Activated gamma-delta T cell treated with anti-CD3 and anti-CD28 coated beads, Interleukin-2, amount 50 U/mL, for 16 hours (primary cell): ENCODE data around the gene FRMD8.

Source experiments
- DNase-seq: peaks from one replicate; pipeline ENCODE4 v3.0.0-alpha.2; 2020; ENCODE audit warnings: low read depth

Gene FRMD8

DNA sequence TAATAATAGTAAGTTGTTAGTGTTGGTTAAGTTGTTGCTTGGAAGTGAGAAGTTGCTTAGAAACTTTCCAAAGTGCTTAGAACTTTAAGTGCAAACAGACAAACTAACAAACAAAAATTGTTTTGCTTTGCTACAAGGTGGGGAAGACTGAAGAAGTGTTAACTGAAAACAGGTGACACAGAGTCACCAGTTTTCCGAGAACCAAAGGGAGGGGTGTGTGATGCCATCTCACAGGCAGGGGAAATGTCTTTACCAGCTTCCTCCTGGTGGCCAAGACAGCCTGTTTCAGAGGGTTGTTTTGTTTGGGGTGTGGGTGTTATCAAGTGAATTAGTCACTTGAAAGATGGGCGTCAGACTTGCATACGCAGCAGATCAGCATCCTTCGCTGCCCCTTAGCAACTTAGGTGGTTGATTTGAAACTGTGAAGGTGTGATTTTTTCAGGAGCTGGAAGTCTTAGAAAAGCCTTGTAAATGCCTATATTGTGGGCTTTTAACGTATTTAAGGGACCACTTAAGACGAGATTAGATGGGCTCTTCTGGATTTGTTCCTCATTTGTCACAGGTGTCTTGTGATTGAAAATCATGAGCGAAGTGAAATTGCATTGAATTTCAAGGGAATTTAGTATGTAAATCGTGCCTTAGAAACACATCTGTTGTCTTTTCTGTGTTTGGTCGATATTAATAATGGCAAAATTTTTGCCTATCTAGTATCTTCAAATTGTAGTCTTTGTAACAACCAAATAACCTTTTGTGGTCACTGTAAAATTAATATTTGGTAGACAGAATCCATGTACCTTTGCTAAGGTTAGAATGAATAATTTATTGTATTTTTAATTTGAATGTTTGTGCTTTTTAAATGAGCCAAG, 38.9 kb downstream of the FRMD8 start:
- peak; percentile 78 for DNase-seq

DNA sequence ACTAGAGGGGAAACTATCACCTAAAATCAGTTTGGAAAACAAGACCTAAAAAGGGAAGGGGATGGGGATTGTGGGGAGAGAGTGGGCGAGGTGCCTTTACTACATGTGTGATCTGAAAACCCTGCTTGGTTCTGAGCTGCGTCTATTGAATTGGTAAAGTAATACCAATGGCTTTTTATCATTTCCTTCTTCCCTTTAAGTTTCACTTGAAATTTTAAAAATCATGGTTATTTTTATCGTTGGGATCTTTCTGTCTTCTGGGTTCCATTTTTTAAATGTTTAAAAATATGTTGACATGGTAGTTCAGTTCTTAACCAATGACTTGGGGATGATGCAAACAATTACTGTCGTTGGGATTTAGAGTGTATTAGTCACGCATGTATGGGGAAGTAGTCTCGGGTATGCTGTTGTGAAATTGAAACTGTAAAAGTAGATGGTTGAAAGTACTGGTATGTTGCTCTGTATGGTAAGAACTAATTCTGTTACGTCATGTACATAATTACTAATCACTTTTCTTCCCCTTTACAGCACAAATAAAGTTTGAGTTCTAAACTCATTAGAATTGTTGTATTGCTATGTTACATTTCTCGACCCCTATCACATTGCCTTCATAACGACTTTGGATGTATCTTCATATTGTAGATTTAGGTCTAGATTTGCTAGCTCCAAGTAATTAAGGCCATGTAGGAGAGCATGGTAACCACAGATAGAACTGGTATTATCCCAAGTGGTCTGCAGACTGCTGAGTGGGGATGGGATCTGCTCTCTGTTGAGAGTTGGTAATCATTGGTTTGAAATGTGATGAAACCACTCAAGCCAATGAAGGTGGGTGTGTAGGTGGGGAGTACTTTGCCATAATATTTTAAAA, 39.8 kb downstream of the FRMD8 start:
- no peak for DNase-seq

DNA sequence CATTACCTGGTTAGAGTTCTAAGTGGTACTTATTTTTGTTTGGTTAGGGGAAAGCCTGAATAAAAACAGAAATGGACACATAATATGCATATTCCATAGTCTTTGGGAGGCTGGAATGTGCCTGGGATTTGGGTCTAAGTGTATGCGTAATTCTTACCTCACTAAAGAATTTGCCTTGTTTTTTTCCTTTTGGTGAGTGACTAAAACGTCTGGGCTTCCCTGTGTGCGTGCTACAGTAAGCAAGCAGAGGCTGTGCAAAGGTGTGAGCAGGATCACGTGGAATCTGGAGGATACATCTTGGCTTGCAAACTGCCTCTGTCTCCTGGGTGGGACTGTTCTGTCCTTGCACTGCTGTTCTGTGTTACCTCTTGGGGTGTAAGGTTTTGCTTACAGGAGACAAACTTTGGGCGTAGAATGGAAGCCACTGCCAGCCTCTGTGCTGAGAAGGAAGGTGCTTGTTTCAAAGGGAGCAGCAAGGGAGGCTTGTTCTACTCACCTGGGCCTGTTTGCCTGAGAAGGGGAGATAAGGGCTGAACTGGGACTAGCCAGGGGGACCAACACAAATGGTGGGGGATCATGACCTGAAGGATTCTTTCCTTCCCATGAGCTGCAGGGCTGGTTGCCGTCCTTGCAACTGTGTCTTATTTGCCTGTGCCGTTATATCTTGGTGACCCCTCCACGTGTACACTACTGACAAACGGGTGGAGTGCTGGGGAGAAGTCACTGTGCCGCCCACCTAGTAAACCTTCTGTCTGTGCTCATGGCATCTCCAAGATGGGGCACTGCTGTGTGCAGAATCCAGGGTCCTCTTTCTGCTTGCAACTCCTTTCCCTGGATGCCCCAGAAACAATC, 40.6 kb downstream of the FRMD8 start:
- DNase-seq = no peak

DNA sequence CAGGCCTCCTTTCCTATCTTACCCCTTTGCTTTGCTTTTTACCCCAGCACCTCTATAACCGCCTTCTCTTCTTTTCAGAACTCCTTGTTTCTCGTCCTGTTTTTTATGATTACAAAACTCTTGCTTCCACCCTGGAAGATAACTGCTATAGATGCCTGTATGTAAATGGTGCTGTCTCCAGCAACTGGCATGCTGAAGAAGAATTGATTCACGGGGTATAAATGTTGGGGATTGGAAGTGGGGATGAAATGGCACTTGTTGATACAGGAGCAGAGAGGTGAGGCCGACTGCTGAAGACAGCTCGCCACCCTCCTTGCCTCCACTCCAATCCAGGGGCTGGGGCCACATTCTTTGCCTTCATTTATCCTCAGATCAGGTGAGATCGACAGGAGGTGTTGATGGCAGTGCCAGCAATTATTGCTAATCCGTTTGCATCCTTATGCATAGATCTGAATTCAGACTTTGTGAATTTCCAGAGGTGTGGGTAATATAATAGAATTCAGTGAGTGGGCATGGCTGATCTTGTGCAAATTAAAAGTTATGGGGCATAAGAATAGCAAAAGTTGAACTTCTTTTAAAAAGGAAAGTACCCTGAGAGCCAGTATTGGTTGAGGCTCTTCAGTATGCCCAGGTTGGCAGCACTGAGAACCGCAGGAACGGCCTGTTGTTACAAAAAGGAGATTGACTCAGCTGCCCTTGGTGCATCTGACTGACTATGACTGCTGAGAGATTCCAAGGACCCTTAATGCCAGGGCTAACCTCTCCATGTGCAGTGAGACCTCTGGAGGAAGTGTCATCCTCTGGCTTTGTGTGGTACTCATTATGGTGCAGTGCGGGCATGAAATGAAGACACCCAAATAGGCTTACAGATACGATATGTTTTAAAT, 41.5 kb downstream of the FRMD8 start:
- no peak for DNase-seq

DNA sequence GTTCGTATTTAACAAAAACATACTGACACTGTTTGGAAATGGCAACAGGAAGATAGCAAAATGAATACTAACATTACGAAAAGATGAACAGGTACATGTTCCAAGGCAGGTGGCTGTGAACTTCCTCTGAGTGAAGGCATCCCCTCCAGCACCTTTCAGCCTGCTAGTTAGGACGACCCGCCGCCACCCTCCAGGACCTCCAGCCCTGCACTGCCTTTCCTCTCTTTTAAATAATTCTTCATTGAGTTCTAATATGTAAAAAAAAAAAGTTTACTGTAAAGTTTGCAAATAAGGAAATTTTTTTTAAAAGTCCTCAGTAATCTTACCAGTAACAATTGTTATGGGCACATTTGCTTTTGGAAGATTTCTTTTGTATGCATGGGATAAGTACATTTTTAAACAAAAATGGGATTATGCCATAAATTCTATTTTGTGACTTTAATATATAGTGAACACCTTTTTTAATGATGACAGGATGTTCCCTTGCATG, 42.2 kb downstream of the FRMD8 start:
- no peak for DNase-seq

DNA sequence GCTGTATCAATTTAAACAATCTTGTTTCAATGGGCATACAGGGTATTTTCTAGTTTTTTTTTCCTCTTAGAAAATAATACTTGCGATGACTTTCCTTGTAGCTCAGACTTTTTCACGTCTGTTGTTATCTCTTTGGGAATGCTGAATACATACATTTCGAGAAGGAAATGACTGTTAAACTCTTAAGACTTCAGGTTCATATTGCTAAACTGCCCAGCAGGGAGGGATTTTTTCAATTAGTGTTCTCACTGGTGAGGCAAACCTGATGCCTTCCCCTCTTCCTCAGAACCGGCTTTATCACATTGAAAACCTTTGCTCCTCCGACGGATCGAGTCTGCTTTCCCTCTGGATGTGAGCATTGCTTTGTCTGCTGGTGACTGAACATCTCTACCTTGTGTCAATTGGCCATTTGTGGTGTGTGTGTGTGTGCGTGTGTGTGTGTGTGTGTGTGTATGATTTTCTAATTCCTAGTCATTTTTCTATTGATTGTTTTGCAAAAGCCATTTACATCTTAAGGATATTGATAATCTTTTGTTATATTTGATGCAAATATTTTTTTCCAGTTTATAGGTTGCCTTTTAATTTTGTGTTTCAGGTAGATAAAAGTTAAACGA, 42.7 kb downstream of the FRMD8 start:
- DNase-seq = no peak

DNA sequence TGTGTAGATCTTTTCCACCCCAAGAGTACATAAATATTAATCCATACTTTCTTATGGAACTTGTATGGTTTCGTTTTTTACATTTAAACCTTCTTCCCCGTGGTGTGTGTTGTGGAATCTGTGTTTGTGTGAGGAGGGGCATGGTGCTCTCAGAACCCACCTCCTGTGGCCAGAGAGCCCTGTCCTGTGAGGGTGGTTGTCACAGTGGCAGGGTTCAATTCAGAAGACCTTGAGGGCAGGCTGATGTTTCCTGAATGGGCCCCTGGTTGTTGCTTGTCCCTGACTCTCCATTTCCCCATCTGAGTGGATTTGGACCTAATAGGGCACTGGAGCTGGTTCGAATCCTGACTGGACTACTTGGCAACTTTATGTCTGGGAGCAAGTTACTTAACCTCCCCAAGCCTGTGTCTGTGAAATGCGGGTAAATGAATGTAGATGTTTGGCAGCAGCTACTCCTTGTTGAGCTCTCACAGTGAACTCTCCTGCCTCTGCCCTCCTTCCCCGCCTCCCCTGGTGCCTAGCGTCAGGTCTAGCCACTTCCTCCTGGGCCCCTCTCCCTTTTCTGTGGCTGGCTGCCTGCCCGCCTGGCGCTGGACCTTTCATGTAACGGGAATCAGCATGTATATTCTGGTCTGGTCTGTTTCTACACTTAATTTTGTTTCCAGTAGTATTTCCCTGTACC, 43.4 kb downstream of the FRMD8 start:
- no peak for DNase-seq

DNA sequence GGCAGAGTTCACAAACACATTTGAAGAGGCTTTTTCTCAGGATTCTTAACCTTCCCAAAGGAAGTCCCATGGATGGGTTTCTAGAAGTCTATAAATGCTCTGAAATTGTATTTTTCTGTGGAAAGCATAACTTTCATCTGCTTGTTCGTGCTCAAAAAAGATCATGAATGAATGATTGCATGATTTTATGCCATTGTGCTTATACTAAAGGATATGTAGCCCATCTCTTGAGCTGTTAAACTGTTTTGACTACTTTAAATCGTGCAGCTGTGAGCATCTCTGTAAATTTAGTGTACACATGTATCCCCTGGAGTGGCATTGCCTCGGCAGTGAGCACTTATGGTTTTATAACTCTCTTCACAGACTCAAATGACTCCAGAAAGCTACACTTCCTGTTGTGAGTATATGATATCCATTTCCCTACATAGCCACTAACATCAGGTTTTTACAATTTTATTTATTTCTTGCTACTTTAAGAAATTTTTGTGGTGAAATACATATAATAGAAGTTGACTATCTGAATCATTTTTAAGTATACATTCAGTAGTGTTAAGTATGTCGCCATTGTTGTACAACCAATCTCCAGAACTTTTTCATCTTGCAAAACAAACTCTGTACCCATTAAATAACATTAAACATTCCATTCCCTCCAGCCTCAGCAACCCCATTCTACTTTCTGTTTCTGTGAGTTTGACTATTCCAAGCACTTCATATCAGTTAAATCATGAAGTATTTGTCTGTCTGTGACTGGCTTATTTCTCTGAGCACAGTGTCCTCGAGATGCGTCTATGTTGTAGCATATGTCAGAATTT, 44.2 kb downstream of the FRMD8 start:
- DNase-seq = no peak

DNA sequence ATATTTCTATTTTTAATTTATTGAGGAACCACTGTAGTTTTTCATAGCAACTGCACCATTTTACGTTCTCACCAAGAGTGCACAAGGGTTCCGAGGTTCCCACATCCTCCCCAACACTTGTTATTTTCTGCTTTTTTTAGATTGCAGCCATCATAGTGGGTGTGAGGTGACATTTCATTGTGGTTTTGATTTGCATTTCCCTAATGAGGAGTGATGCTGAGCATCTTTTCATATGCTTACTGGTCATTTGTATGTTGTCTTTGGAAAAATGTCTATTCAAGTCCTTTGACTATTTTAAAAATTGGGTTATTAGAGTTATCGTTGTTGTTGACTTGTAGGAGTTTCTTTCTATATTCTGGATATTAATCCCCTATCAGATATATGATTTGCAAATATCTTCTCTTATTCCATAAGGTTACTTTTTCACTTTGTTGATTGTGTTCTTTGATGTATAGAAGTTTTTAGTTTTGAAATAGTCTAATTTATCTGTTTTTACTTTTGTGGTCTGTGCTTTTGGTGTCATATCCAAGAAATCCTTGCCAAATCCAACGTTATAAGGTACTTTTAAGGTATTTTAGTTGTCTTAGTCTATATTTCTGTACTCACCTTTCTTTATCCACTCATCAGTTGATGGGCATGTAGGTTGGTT, 45.1 kb downstream of the FRMD8 start:
- DNase-seq = no peak

DNA sequence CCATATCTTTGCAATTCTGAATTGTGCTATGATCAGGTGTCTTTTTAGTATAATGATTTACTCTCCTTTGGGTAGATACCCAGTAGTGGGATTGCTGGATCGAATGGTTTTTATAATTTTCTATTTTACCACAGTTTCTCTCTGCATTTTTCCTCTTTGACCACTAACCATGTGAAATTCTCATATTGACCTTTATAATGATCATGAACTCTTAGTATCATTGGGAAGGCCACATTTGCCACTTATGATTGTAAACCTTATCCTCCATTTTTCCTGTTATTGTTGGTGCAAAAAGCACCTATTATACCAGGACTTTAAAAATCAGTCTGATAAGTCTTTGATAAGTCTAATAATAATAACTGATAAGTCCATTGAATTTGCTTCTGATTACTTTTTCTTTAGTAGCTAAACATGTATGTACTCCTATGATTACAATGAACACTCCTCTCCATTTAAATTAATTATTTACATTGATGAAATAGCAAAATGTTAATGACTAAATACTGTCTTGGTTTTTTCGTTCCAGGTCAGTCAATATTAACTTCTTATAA, 45.7 kb downstream of the FRMD8 start:
- DNase-seq = no peak

DNA sequence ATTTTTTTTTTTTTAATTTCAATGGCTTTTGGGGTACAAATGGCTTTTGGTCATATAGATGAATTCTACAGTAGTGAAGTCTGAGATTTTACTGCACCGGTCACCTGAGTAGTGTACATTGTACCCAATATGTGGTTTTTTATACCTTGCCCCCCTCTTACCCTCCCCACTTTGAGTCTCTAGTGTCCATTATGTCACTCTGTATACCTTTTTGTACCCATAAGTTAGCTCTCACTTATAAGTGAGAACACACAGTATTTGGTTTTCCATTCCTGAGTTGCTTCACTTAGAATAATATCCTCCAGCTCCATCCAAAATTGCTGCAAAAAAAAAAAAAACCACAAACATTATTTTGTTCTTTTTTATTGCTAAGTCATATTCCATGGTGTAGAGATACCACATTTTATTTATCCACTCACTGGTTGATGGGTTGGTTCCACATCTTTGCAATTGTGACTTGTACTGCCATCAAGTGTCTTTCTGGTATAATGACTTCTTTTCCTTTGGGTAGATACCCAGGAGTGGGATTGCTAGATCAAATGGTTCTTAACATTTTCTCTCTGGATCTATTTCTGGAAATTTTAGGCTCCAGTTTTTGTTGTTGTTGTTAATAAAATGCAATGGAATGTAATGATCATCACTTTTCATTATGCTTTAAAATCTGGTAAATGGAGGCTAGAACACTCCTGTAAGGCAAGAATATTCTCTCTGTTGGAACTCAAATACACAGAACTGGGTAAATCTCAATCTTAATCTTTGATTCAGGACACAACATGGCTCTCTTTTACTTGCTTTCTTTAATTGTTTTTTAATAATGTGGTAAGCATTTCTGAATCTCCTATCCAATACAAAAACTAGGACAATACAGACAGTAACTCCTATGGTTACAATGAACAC, 46.5 kb downstream of the FRMD8 start:
- DNase-seq = no peak

DNA sequence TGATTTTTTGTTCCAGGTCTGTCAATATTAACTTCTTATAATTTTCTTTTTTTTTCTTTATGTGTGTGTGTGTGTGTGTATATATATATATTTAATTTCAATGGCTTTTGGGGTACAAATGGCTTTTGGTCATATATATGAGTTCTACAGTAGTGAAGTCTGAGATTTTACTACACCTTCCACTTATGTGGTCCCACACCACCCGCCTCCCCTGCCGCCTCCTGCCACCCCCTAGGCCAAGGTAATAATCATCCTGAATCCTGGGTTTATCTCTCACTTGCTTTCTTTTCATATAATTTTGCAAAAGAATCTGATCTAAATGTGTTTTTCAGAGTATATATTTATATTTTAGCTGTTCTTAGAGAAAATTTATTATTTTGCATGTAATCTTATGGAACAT, 47.2 kb downstream of the FRMD8 start:
- no peak for DNase-seq

DNA sequence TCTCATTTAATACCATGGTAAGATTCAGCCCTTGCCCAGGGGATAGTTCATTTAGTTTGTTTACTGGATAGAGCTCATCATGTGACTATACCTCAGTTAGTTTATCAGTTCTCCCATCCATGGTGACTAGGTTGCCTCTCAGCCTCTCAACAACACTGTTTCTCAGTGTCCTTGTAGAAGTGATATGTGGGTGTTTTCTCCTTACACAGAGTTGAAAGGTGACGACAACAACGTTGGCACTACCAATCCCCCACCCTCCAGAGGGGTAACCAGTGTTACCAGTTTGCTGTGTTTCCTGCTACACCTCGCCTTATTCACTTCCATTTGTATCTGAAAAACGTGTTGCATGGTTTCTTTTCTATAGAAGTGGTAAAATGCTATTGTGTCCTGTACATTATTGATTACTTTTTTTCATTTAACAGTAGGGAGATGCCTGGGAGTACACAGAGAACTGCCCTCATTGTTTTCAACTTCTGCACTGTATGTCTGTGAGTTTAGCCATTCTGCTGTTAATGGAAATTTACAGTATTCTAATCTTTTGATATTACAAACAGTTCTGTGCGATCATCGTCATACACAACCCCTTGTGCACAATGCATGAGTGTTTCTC, 47.7 kb downstream of the FRMD8 start:
- no peak for DNase-seq

DNA sequence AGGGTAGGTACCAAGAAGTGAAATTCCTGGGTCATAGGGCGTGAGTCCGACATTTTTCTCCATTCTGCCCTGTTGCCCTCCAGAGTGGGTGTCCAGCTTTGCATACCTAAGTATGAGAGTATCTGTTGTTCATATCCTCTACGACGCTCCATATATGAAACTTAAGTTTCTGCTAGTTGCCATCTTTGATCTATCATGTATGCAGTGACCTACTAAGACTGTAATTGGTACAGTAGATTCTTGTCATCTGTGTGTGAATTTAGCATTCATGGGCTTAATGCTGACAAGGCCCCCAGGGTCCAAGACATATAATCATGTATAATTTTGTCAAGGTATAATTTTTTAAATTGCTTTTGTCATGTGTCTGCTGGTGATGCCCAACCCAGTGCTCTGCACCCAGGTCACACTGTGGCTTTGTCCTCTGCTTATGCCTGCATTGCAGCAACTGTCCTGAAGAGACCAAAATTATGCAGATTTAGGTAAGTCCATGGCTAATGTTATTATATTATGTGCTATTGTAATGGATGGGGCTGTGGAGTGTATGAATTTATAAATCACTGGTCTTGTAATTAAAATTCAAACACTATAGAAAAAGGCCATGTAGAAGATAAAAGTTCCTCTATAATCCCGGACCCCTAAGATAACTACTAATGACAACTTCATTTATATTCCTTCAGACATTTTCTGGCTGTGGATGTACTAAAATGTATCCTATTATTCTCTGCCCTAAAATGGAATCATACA, 48.4 kb downstream of the FRMD8 start:
- no peak for DNase-seq

DNA sequence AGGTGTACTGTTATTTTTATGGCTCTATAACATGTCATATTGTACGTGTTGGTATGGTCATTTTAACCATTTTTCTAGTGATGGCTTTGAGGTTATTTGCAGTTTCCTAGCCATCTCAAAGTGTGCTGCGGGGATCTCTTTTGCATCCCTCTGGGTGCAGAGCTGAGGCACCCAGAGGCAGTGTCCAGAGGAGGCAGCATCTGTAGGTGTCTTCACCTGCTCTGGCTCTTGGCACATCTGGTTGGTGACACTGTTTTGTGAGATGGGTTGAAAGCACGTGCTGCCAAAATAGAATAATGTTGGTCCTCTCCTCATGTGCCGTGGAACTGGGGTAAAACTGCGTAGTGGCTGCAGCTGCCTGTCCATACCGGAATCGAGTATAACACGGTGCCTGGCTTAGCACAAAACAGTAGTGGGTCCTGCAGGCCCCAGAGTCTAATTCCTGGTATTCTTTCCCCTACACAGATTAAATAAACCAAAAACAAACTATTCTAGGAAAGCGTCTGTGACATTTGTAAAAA, 49.0 kb downstream of the FRMD8 start:
- DNase-seq = no peak

DNA sequence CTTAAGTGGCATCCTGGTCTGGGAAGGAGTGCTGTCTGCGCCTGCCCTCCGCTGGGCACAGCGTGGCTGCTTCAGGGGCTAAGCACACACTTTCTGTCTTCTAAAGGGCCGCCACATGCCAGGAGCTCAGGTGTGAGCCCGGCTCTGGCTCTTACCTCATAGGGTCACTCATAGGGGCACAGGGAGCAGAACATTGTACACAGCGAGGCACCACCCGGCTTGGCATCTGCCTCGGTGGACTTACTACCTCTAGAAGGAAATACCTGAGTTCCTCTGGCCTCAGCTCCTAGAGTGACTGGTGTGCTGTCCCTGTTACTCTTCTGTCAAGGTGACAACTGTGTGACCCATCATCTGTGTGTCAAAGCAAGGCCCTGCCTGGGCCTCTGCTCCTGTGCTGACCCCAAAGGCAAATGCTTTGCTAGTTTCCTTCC, 49.6 kb downstream of the FRMD8 start:
- no peak for DNase-seq
